Measurements from ENCODE around the gene DHCR7.

The DHCR7 gene

GRCh38 chr11:71444811-71445210 lies 3.4 kb downstream of the DHCR7 start:
- no peaks in the 10 kb centered on the region for H3K9me3 ChIP-seq (ENCODE audit: insufficient read depth, low read length)
- H3K27me3 ChIP-seq (ENCODE audit: low read length), result no peaks in the 10 kb centered on the region
- TF ChIP-seq CTCF (IDR thresholded peaks at IDR 0.05; ENCODE audit: insufficient read depth, low read length, poor library complexity, severe bottlenecking) (no peak), EZH2phosphoT487 (conservative IDR thresholded peaks at IDR 0.05; ENCODE audit: low read length) (no peak)
- no peak overlapping the region for H3K9ac ChIP-seq (ENCODE audit: low read length)
- peaks cover 12% of the 10 kb centered on the region for H3K36me3 ChIP-seq (ENCODE audit: low read length)
- no peak overlapping the region for H3K4me2 ChIP-seq (ENCODE audit: low read depth, low read length, poor library complexity, severe bottlenecking)
- H3K9me2 ChIP-seq (replicated peaks; ENCODE audit: insufficient read depth, low read length), result no peaks in the 10 kb centered on the region
- 0 out of 2 replicates have a peak, but pooled peaks cover 5% of the 10 kb centered on the region for H3F3A ChIP-seq (ENCODE audit: insufficient read depth)
- H4K20me1 ChIP-seq (ENCODE audit: low read depth, low read length), result no peaks in the 10 kb centered on the region
- no peak overlapping the region for H2AFZ ChIP-seq (ENCODE audit: low read depth, low read length, severe bottlenecking)
- H3K27ac ChIP-seq (ENCODE audit: low read depth, low read length), result no peak overlapping the region
- H3K4me3 ChIP-seq (ENCODE audit: insufficient read depth, low read length, poor library complexity, severe bottlenecking), result no peak overlapping the region
- peaks cover 18% of the 10 kb centered on the region; the same call in 1 of the 2 replicates for H3K79me2 ChIP-seq (ENCODE audit: insufficient read depth, low read length)

GRCh38 chr11:71443736-71444445 lies 4.3 kb downstream of the DHCR7 start:
- Histone ChIP-seq H3F3A (ENCODE audit: insufficient read depth) (no peaks in the 10 kb centered on the region), H3K27ac (ENCODE audit: low read depth, low read length) (no peak overlapping the region), H3K36me3 (ENCODE audit: low read length) (peaks cover 12% of the 10 kb centered on the region), H3K27me3 (ENCODE audit: low read length) (no peaks in the 10 kb centered on the region), H3K9ac (ENCODE audit: low read length) (no peak overlapping the region), H2AFZ (ENCODE audit: low read depth, low read length, severe bottlenecking) (no peak overlapping the region), H3K79me2 (ENCODE audit: insufficient read depth, low read length) (peaks cover 12% of the 10 kb centered on the region; the same call in 1 of the 2 replicates), H3K4me2 (ENCODE audit: low read depth, low read length, poor library complexity, severe bottlenecking) (no peak overlapping the region), H3K9me2 (replicated peaks; ENCODE audit: insufficient read depth, low read length) (no peaks in the 10 kb centered on the region), H4K20me1 (ENCODE audit: low read depth, low read length) (no peaks in the 10 kb centered on the region), H3K4me3 (ENCODE audit: insufficient read depth, low read length, poor library complexity, severe bottlenecking) (no peak overlapping the region), H3K9me3 (ENCODE audit: insufficient read depth, low read length) (no peaks in the 10 kb centered on the region)
- TF ChIP-seq CTCF (IDR thresholded peaks at IDR 0.05; ENCODE audit: insufficient read depth, low read length, poor library complexity, severe bottlenecking) (no peak), EZH2phosphoT487 (conservative IDR thresholded peaks at IDR 0.05; ENCODE audit: low read length) (no peak)

- Histone ChIP-seq H2AFZ (ENCODE audit: low read depth, low read length, severe bottlenecking) (no peak overlapping the region), H3K36me3 (ENCODE audit: low read length) (peaks cover 12% of the 10 kb centered on the region), H3K9ac (ENCODE audit: low read length) (no peak overlapping the region), H3K79me2 (ENCODE audit: insufficient read depth, low read length) (peaks cover 11% of the 10 kb centered on the region; the same call in 1 of the 2 replicates), H3K9me3 (ENCODE audit: insufficient read depth, low read length) (no peaks in the 10 kb centered on the region), H3K27me3 (ENCODE audit: low read length) (no peaks in the 10 kb centered on the region), H3F3A (ENCODE audit: insufficient read depth) (no peaks in the 10 kb centered on the region), H3K27ac (ENCODE audit: low read depth, low read length) (no peak overlapping the region), H3K4me2 (ENCODE audit: low read depth, low read length, poor library complexity, severe bottlenecking) (no peak overlapping the region), H3K4me3 (ENCODE audit: insufficient read depth, low read length, poor library complexity, severe bottlenecking) (no peak overlapping the region), H3K9me2 (replicated peaks; ENCODE audit: insufficient read depth, low read length) (no peaks in the 10 kb centered on the region), H4K20me1 (ENCODE audit: low read depth, low read length) (no peaks in the 10 kb centered on the region)
- TF ChIP-seq EZH2phosphoT487 (conservative IDR thresholded peaks at IDR 0.05; ENCODE audit: low read length), result no peak
- TF ChIP-seq CTCF (IDR thresholded peaks at IDR 0.05; ENCODE audit: insufficient read depth, low read length, poor library complexity, severe bottlenecking), result no peak
Observed at GRCh38 chr11:71442880-71443279, 5.3 kb downstream of the DHCR7 start.

Measured in SU-DHL-6 (cell line).